Measurements from ENCODE around the gene SH3YL1.

DNA sequence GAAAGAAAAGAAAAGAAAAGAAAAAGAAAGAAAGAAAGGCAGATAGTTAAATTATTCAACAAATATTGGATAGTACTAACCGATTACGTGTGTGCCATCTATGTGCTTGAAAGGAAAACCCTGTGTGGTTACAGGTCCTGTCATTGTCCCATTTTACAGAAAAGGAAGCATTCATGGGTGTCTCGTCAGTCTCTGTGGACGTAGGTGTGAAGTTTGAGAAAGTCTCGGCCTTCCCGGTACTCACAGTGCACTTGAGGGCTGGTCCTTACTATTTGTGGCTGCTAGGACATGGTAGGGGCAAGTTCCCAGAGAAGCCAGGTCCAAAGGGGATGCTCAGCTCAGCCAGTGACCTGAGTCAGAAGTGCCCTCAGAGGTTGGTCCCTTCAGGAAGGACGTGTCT lies 19.3 kb downstream of the SH3YL1 start:
- no peak for TF ChIP-seq ZNF114 (CRISPR knock-in tag; IDR thresholded peaks at IDR 0.05)
- TF ChIP-seq, protein P1, sequence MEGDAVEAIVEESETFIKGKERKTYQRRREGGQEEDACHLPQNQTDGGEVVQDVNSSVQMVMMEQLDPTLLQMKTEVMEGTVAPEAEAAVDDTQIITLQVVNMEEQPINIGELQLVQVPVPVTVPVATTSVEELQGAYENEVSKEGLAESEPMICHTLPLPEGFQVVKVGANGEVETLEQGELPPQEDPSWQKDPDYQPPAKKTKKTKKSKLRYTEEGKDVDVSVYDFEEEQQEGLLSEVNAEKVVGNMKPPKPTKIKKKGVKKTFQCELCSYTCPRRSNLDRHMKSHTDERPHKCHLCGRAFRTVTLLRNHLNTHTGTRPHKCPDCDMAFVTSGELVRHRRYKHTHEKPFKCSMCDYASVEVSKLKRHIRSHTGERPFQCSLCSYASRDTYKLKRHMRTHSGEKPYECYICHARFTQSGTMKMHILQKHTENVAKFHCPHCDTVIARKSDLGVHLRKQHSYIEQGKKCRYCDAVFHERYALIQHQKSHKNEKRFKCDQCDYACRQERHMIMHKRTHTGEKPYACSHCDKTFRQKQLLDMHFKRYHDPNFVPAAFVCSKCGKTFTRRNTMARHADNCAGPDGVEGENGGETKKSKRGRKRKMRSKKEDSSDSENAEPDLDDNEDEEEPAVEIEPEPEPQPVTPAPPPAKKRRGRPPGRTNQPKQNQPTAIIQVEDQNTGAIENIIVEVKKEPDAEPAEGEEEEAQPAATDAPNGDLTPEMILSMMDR (conservative IDR thresholded peaks at IDR 0.05; ENCODE audit: low read depth in 2 of 2) = no peak
- TF ChIP-seq, protein P2, sequence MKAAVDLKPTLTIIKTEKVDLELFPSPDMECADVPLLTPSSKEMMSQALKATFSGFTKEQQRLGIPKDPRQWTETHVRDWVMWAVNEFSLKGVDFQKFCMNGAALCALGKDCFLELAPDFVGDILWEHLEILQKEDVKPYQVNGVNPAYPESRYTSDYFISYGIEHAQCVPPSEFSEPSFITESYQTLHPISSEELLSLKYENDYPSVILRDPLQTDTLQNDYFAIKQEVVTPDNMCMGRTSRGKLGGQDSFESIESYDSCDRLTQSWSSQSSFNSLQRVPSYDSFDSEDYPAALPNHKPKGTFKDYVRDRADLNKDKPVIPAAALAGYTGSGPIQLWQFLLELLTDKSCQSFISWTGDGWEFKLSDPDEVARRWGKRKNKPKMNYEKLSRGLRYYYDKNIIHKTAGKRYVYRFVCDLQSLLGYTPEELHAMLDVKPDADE (IDR thresholded peaks at IDR 0.05) = no peak
- TF ChIP-seq, protein P3, sequence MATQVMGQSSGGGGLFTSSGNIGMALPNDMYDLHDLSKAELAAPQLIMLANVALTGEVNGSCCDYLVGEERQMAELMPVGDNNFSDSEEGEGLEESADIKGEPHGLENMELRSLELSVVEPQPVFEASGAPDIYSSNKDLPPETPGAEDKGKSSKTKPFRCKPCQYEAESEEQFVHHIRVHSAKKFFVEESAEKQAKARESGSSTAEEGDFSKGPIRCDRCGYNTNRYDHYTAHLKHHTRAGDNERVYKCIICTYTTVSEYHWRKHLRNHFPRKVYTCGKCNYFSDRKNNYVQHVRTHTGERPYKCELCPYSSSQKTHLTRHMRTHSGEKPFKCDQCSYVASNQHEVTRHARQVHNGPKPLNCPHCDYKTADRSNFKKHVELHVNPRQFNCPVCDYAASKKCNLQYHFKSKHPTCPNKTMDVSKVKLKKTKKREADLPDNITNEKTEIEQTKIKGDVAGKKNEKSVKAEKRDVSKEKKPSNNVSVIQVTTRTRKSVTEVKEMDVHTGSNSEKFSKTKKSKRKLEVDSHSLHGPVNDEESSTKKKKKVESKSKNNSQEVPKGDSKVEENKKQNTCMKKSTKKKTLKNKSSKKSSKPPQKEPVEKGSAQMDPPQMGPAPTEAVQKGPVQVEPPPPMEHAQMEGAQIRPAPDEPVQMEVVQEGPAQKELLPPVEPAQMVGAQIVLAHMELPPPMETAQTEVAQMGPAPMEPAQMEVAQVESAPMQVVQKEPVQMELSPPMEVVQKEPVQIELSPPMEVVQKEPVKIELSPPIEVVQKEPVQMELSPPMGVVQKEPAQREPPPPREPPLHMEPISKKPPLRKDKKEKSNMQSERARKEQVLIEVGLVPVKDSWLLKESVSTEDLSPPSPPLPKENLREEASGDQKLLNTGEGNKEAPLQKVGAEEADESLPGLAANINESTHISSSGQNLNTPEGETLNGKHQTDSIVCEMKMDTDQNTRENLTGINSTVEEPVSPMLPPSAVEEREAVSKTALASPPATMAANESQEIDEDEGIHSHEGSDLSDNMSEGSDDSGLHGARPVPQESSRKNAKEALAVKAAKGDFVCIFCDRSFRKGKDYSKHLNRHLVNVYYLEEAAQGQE (IDR thresholded peaks at IDR 0.05; ENCODE audit: unreplicated experiment) = no peak
- no peak for TF ChIP-seq EZH2 (IDR thresholded peaks at IDR 0.05; ENCODE audit: low read depth, unreplicated experiment)
